Gastrocnemius medialis (tissue), 4 donors: ENCODE data around the gene GABRD. TPM values are rescaled to one million over a fixed set of nuclear protein-coding genes. Genes with fewer than 3 reads are reported as not detected.

Source experiments
- ATAC-seq, 2 donors: fragments of 150-250 bp; one replicate each; pipeline ENCODE4 v1.9.1; 2016
- DNase-seq, 2 donors: peaks; one replicate each; pipeline ENCODE4 v3.0.0-alpha.2; 2019
- H3K27ac ChIP-seq, 4 donors: fragments of 200-600 bp; sonication (generic); 1 replicate in 1 of 4; 2 replicates in 3 of 4; pipeline ENCODE4 v1.5.1; 2016 to 2018; ENCODE audit warnings: mild to moderate bottlenecking in 2 of 4, moderate library complexity in 1 of 4
- H3K27me3 ChIP-seq, 3 donors: fragments of 200-600 bp; sonication (generic) in 2 of 3; 1 replicate in 1 of 3; 2 replicates in 2 of 3; pipeline versions ENCODE4 v1.5.1 to v1.6.0; 2016 to 2019; ENCODE audit warnings: mild to moderate bottlenecking in 1 of 3, moderate library complexity in 1 of 3
- H3K36me3 ChIP-seq, 2 donors: fragments of 200-600 bp; sonication (generic) in 1 of 2; one replicate each; pipeline ENCODE4 v1.5.1; 2017 to 2018
- H3K4me1 ChIP-seq, 2 donors: fragments of 200-600 bp; sonication (generic) in 1 of 2; one replicate each; pipeline ENCODE4 v1.5.1; 2016 to 2017; ENCODE audit warnings: mild to moderate bottlenecking in 2 of 2
- H3K4me3 ChIP-seq, 4 donors: fragments of 200-600 bp; sonication (generic) in 3 of 4; 1 replicate in 1 of 4; 2 replicates in 3 of 4; pipeline ENCODE4 v1.5.1; 2016 to 2019; ENCODE audit warnings: mild to moderate bottlenecking in 2 of 4
- H3K9me3 ChIP-seq, 3 donors: fragments of 200-600 bp; sonication (generic) in 2 of 3; 1 replicate in 1 of 3; 2 replicates in 2 of 3; pipeline ENCODE4 v1.5.1; 2016 to 2019
- POLR2A ChIP-seq, 2 donors: fragments of 450-650 bp; IDR thresholded peaks; one replicate each; pipeline ENCODE4 v1.6.1; 2017; ENCODE audit warnings: antibody characterized with exemption in 2 of 2, mild to moderate bottlenecking in 2 of 2, moderate library complexity in 2 of 2
- in situ Hi-C, 4 donors: fragments of 200-750 bp; cut with MboI; loops; one replicate each; pipeline versions ENCODE4 v1.15.0 to v1.8.0; 2017; ENCODE audit warnings: low sequenced_read_pairs in 4 of 4
- intact Hi-C: fragments of 100-400 bp; cut with DNase I; formaldehyde crosslinking; loops from one replicate; pipeline ENCODE4 v1.15.1; 2023; ENCODE audit warnings: low total_unique reads
- total RNA-seq, 4 donors: library from RNA; depleted of rRNA; stranded (reverse); fragments of >200 nt; gene quantifications; one replicate each; pipeline versions ENCODE4 v1.1.0 to v1.2.3, GENCODE V29; 2016
- TF ChIP-seq, protein P1 (sequence below), 5 experiments: fragments of 450-650 bp in 3 of 5; fragments of 200-600 bp in 2 of 5; sonication (generic) in 2 of 5; IDR thresholded peaks in 4 of 5; conservative IDR thresholded peaks in 1 of 5; 1 replicate in 4 of 5; 2 replicates in 1 of 5; pipeline ENCODE4 v1.5.1; 2016 to 2019; ENCODE audit warnings: antibody characterized with exemption in 5 of 5, mild to moderate bottlenecking in 3 of 5, moderate library complexity in 3 of 5

Gene GABRD
- total RNA-seq, 4 donors from 2014 or later: 1.9 TPM; not detected in 3

DNA sequence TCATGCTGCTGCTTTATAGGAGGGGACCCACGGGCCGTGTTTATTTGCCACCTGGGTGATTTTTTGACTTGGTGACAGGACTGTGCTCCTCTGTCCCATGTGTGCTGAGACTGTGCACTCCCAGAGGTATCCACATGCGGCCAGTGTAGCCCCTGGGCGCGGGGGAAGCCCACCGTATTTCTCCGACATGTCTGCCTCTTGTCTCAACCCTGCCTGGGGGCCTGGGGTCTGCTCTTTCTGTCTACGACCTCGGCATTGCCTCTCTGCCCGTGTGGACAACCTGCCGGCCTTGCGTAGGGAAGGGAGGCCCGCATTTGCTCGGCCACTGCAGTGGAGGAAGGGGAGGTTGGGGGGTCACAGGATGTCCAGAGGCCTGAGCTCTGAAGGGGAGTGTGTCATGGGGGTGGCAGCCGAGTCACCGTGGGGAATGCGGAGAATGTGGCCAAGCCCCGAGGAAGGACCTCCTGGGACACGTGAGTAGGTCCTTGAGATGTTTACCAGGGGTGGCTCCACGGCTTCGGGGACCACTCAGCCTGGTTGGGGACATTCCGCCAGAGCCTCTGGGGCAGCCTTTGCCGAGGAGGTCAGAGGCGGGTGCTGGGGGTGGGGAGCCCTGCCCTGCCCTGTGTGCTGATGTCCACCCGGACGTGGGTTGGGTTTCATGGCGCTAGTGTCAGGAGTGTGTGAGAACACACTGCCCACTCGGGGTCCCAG, 42.1 kb downstream of the GABRD start:
- ATAC-seq: no peak

DNA sequence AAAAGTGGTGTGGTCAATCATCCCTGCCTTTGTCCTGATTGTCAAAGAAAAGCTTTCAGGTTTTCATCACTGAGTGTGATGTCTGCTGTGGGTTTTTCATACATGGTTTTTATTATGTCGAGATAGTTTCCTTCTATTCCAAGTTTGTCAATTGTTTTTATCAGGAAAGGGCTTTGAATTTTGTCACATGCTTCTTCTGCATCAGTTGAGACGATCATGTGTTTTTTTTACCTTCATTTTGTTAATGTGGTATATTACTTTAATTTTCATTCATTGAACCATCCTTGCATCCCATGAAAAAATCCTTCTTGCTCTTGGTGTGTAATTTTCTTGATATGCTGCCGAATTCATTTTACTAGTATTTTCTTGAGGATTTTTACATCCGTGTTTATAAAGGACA, 46.6 kb downstream of the GABRD start:
- TF ChIP-seq, protein P1, sequence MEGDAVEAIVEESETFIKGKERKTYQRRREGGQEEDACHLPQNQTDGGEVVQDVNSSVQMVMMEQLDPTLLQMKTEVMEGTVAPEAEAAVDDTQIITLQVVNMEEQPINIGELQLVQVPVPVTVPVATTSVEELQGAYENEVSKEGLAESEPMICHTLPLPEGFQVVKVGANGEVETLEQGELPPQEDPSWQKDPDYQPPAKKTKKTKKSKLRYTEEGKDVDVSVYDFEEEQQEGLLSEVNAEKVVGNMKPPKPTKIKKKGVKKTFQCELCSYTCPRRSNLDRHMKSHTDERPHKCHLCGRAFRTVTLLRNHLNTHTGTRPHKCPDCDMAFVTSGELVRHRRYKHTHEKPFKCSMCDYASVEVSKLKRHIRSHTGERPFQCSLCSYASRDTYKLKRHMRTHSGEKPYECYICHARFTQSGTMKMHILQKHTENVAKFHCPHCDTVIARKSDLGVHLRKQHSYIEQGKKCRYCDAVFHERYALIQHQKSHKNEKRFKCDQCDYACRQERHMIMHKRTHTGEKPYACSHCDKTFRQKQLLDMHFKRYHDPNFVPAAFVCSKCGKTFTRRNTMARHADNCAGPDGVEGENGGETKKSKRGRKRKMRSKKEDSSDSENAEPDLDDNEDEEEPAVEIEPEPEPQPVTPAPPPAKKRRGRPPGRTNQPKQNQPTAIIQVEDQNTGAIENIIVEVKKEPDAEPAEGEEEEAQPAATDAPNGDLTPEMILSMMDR (IDR thresholded peaks at IDR 0.05 in 4 of 5, conservative IDR thresholded peaks at IDR 0.05 in 1 of 5): no peak
- no peaks in the 10 kb centered on the region for H3K4me1 ChIP-seq
- H3K27me3 ChIP-seq: peaks cover 8 to 41% (median 19%) of the 10 kb centered on the region in 3 donors
- no peaks in the 10 kb centered on the region for H3K9me3 ChIP-seq
- intact Hi-C loops (no loop called here), in situ Hi-C loops (no loop called here)
- DNase-seq: no peak
- no peak overlapping the region for H3K4me3 ChIP-seq
- H3K27ac ChIP-seq: no peak overlapping the region
- ATAC-seq: no peak
- no peaks in the 10 kb centered on the region for H3K36me3 ChIP-seq

More for the DNA sequence above, 42.1 kb downstream of the GABRD start:
- no peak overlapping the region for H3K4me3 ChIP-seq
- intact Hi-C loops: no loop called here
- H3K36me3 ChIP-seq: no peaks in the 10 kb centered on the region
- in situ Hi-C loops: no loop called here
- H3K27ac ChIP-seq: no peak overlapping the region
- no peaks in the 10 kb centered on the region for H3K4me1 ChIP-seq
- no peaks in the 10 kb centered on the region for H3K9me3 ChIP-seq
- peaks cover 9 to 21% (median 10%) of the 10 kb centered on the region in 3 donors for H3K27me3 ChIP-seq
- TF ChIP-seq POLR2A (IDR thresholded peaks at IDR 0.05): no peak
- TF ChIP-seq, protein P1 (IDR thresholded peaks at IDR 0.05 in 4 of 5, conservative IDR thresholded peaks at IDR 0.05 in 1 of 5): no peak
- DNase-seq: no peak

DNA sequence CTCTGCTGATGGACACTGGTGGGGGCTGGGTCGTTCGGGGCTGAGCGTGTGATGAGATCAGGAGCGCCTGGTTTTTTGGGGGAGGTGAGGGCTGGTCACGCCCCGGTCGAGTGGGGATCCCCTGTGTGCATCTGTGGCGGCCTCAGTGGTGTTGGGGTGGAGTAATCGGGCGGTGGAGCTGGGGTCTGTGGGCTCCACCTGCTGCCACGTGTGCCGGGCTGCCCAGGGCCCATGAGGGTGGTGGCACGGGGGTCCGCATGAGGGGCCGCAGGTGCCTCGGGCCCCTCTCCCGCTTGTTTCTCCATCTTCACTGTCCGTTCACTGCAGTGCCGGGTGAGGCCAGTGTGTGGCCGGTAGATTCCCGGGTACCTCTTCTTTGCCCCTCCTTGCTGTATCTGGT, 48.2 kb downstream of the GABRD start:
- no peak overlapping the region for H3K27ac ChIP-seq
- no peaks in the 10 kb centered on the region for H3K36me3 ChIP-seq
- H3K4me3 ChIP-seq: no peak overlapping the region
- DNase-seq (no peak), ATAC-seq (no peak)
- no peaks in the 10 kb centered on the region for H3K4me1 ChIP-seq
- H3K9me3 ChIP-seq: no peaks in the 10 kb centered on the region
- TF ChIP-seq, protein P1 (IDR thresholded peaks at IDR 0.05 in 4 of 5, conservative IDR thresholded peaks at IDR 0.05 in 1 of 5): no peak
- TF ChIP-seq POLR2A (IDR thresholded peaks at IDR 0.05): no peak
- H3K27me3 ChIP-seq: peaks cover 23 to 37% (median 25%) of the 10 kb centered on the region in 3 donors
- in situ Hi-C loops (no loop called here), intact Hi-C loops (no loop called here)

DNA sequence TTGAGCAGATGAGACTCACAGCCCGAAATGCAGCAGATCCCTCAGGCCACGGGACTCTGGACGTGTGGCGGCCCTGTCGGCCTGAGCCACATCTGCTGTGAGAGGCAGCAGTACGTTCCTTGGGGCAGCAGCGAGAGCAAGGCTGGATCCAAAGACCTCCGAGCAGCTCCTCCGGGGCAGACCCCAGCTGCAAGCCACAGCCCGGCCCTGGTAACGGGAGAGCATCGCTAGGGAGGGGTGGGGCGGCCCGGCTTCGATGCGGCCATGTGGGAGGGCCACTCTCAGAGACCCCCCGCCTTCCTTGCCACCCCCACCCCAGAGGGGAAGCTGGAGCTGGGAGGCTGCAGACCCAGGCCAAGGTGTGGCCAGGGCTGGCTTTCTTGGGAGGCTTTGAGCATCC, 48.8 kb downstream of the GABRD start:
- in situ Hi-C loops (no loop called here), intact Hi-C loops (no loop called here)
- DNase-seq: no peak
- H3K4me1 ChIP-seq: no peaks in the 10 kb centered on the region
- no peak overlapping the region for H3K27ac ChIP-seq
- ATAC-seq: no peak
- no peaks in the 10 kb centered on the region for H3K36me3 ChIP-seq
- peaks cover 28 to 42% (median 31%) of the 10 kb centered on the region in 3 donors for H3K27me3 ChIP-seq
- no peak overlapping the region for H3K4me3 ChIP-seq
- TF ChIP-seq, protein P1 (IDR thresholded peaks at IDR 0.05 in 4 of 5, conservative IDR thresholded peaks at IDR 0.05 in 1 of 5): no peak
- no peak for TF ChIP-seq POLR2A (IDR thresholded peaks at IDR 0.05)
- H3K9me3 ChIP-seq: no peaks in the 10 kb centered on the region
